HK-2 (cell line): ENCODE data around the gene PVALEF.

Experiments
- DNase-seq: peaks from one replicate; pipeline ENCODE4 v3.0.0-alpha.2; 2018; ENCODE audit not compliant: unreplicated experiment

Gene PVALEF

DNA sequence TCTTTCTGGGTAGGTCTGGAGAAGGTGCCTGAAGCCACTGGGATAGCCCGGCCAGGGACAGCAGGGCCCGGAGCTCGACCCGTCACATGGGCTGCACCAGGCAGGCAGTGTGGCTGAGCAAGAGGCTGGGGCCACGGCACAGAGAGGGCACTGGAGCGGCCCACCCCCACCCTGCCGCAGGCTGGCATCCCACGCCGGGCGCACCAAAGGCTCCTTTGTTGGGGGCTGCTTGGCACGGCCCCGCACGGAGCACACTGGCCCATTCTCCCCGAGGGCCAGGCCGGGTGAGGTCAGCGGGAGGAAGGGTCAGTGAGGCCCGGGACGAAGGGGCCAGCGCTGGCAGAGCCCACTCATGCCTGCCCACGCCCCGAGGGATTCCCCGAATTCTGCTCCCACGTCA is 36.5 kb upstream of the PVALEF start:
- DNase-seq, result no peak

DNA sequence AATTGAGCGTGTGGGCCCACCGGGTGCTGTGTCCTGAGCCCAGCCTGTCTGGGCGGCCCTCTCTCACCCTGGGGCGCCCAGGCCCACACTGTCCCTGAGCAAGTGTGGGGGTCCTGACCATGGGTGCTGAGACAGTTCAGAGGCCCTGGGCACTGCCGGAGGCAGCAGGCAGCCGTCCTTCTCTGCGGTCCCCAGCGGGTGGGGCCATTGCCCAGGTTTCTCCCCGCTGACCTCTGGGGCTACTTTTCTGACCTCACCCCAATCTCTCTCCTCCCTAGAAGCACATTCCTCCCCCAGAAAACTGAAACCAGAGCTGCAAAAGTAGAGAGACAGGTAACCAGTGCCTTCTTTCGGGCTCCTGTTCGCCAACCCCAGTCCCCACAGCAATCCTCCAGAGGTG is 36.0 kb upstream of the PVALEF start:
- DNase-seq, result no peak

GRCh38 chr17:81129711-81130367 is 35.5 kb upstream of the PVALEF start:
- DNase-seq, result no peak

DNA sequence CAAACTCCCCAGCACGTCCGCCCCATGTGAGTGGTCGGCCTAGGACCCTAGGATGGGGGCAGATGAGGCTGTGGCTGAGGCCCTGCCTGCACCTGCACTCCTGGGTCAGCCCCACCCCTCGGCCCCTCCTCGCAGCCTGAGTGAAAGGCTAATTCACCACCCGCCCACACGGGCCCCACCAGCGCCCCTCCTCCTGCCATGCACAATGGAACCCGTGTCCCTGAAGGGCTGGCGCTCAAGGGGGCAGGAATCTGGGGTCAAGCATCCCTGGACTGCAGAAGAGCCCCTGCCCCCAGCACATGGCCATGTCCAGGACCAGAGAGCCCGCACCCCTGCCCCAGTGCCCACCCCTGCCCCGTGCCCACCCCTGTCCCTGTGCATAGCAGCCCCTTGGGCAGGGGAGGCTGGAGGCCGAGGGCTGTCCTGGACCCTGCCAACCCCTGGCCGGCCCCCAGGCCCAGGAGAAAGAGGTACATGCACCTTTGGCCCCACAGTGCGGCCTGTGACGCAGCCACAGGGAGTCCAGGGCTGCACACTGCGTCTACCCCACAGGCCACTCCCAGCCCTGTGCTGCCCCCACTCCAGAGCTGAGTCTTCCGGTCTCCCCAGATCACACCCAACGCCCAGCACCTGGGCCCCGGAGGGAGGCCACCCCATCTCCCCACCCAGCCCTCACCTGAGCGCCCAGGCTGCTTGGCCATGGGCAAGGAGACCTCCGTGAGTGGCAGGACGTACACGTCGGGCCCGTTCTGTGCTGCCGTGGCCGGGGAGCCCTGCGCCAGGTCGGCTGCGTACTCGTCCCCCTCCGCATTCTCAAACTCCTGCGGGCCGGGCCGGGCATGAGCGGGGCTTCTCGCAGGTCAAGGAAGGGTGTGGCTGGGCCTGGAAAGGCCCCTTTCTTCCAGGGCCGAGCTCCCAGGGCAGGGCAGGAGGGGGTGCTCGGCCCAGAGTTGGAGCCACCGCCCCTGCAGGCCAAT is 34.6 kb upstream of the PVALEF start:
- no peak for DNase-seq

- DNase-seq, result no peak
Observed at GRCh38 chr17:81131486-81132196, 33.7 kb upstream of the PVALEF start.

- no peak for DNase-seq
Observed at GRCh38 chr17:81132197-81132540, 33.1 kb upstream of the PVALEF start.

DNA sequence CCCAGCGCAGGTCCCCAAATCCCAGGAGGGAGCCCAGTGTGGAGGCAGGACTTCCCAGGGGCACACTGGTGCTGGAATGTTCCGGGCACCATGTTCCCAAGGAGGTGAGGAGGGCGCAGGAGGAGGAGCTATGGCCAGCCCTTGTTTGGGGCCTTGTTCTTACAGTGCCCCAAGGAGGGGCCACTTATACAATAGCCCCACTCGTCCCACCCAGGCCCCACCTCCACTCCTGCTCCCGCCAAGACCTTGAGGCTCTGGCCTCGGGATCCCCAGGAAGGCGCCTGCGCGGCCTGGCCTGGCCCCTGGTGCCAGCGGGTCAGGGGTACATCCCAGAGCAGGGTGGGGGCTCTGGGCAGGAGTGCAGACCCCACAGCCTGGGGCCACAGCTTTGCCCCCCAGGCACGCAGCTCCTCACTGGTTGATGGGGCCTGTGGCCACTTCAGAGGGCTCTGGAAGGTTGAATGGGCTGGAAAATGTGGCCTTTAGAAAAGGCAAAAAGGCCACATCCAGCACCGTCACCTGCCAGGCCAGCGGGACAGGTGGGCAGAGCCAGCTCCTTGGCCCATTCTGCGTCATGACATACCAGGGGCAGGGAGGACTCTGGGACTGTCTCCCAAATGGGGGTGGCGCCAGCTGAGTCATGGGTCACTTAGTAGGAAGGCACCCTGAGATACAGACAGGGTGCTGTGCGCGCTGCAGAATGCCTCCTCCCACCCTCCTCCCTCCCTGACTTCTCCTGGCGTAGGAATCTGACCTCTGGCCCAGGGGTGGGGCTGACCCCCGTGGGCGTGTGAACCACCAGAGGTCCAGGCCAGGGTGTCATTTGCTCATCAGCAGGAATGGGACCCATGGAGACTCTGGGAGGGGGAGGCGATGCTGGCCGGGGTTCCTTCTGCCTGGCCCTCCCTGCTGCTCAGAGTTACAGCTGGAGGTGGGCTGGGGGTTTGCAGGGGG is 32.3 kb upstream of the PVALEF start:
- DNase-seq, result no peak

GRCh38 chr17:81134064-81134781 is 31.1 kb upstream of the PVALEF start:
- DNase-seq, result no peak

GRCh38 chr17:81135505-81136278 is 29.6 kb upstream of the PVALEF start:
- no peak for DNase-seq

DNA sequence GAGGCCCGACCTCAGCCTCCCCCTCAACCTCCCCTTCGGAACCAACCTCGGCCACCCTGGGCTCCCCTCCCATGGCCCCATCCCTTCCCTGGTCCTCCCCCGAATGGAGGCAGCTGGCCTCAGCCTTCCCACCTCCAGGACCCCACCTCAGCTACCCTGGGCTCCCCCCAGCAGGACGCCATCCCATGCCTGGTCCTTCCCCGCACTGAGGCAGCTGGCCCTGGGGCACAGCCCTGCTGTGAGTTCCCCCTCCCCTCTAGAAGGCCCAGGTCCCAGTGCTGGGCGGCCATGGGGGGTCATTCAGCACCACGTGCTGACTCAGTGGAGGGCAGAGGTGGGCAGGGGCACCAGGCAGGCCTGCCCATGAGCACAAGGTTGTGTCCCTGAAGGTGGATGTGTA is 28.9 kb upstream of the PVALEF start:
- no peak for DNase-seq

- DNase-seq, result no peak
Observed at GRCh38 chr17:81137248-81137647, 28.1 kb upstream of the PVALEF start.

DNA sequence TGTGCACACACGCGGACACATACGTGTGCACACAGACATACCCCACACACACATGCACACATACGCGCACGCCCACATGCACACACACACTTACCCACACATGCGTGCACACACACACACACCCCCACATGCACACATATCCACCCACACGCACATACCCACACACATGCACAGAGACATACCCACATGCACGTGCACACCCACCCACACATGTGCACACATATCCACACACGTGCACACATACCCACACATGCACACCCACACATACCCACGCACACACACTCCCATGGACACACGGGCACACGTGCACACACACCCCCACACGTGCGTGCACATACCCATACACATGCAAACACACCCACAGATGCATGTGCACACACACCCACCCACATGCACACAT is 27.2 kb upstream of the PVALEF start:
- DNase-seq, result no peak

- no peak for DNase-seq
Observed at GRCh38 chr17:81138500-81138899, 26.8 kb upstream of the PVALEF start.

DNA sequence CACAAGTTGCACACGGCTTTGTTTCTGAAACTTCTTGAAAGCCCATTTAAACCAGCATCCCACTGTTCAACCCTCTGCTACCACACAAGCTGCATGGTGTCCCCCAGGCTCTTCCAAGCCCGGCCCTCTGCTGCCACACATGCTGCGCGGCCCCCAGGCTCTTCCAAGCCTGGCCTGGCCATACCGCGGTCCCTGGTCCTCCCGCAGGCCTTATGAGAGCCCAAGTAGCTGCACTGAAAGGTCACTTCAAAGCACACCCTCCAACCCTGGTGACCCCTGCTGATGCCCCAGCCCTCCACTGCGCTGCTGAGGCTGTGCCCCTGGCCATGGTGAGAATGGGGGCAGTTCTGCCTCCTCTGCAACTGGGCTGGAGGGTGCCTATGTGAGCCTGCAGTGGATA is 25.9 kb upstream of the PVALEF start:
- no peak for DNase-seq

DNA sequence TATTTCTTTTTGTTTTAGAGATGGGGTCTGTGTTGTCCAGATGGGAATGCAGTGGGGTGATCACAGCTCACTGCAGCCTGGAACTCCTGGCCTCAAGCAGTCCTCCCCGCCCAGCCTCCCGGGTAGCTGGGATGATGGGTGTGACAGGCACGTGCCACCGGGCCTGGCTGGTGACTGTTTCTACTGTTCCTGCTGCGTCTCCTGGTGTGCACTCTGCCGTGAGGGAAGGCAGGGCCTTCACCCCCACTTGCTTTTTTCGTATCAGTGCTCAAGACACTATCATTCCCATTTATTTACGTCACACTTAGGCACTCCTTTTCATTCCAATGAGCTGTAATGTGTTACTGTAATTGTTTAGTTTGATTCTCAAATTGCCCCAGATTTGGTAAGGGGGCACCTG is 25.3 kb upstream of the PVALEF start:
- no peak for DNase-seq

DNA sequence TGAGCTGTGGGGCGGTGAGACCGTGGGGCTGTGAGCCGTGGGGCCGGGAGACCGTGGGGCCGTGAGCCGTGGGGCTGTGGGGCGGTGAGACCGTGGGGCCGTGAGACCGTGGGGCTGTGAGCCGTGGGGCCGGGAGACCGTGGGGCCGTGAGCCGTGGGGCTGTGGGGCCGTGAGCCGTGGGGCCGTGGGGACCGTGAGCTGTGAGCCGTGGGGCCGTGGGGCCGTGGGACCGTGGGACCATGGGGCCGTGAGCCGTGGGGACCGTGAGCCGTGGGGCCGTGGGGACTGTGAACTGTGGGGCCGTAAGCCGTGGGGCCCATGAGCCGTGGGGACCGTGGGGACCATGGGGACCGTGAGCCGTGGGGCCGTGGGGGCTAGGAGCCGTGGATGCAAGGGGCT is 24.6 kb upstream of the PVALEF start:
- no peak for DNase-seq

DNA sequence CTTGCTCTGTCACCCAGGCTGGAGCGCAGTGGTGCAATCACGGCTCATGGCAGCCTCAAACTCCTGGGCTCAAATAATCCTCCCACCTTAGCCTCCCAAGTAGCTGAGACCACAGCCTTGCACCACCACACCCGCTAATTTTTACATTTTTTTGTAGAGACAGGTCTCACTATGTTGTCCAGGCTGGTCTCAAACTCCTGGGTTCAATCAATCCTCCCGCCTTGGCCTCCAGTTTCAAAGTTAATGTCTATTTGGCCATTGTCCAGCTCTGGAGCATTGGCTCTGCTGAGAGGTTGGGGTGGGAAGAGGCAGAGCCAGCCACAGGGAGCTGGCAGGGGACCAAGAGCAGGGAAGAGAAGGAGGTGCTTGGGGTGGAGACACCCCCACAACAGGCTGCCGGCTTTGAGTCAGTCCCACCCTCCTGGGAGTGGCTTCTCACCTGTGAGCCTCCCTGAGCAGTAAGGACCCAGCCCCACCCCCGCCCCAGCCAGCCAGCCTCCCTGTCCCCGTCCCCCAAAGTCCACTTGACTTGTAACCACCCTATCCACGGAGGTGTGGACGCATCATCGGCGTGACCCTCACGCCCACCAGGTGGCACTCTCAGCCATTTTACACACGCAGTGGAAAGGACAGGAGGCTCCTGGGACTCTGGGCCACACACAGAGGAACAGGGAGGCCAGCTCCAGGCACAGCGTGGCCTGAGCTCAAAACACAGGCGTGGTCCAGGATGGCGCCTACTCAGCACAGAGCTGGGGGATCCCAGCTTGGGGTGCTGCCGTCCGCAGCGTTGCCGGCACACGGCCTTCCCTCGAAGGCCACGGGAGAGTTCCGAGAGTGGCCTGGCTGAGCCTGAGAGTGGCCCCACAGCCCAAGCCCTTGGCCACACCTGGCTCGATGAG is 22.8 kb upstream of the PVALEF start:
- peak; percentile 78 for DNase-seq

DNA sequence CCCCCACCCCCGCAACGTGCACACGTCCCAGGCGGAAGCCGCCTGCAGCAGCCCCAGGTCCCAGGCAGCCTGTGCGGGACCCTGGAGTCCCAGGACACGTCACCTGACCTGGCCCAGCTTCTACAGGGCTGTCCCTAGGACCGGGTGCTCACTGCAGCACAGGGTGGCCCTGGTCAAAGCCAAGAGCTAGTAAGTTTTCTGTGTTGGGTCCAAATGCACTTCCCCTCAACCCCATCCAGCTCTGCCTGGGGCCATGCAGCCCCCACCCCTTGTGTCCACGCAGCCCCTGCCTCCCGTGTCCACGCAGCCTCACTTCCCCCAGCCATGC is 22.1 kb upstream of the PVALEF start:
- DNase-seq, result no peak

- DNase-seq, result no peak
Observed at GRCh38 chr17:81143717-81144422, 21.4 kb upstream of the PVALEF start.
